COLO668 (cell line): ENCODE results near the gene DNAAF3.
A peak's percentile ranks its signal among the peaks of the same experiment; 100 is the strongest.
"Not testable (repeated sequence)": the region's sequence is repeated elsewhere in the genome, so short reads cannot be mapped to it uniquely, and the experiment has no call there.

Experiments used
- DNase-seq: peaks from one replicate; lab custom pipeline; 2025; ENCODE audit not compliant: unreplicated experiment; lab: John Stamatoyannopoulos, UW

DNAAF3 gene

DNA sequence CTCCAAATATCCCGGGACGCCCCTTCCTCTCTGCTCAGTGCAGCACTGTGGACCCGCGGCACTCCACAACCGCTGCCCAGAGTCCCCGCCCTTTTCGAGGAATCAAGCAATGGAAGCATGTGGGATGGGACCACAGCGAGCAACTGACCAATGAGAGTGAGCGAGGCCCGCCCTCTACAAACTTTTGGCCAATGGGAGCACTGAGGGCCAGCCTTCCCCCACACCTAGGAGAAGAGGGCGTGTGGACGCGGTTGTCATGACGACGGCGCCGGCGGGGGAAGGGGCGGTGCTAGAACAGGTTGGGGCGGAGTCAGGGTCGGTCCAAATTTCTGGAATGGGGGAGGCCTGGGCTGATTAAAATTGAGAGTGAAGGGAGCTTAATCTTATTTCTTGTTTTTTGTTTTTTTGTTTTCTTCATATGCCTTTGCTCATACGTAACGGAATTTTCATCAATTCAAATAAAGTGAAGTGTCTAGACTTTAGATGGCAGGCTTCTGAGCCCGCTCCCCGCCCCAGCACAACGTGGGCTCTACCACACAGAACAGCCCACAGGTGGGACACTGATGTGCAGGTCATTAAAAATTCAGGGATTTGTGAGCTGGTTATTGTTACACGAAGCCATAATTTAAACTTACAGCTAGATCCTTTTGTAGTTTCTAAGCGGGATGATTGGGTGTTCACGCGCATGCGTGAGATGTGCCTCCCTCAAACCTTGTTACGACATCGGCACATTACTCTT, at the start of gene DNAAF3:
Gene DNAAF3, minus strand, starts transcription at position 84 of the 739 bp plus-strand sequence. CDS start 200 bp downstream, outside the sequence.
- peak; percentile 96 for DNase-seq

DNA sequence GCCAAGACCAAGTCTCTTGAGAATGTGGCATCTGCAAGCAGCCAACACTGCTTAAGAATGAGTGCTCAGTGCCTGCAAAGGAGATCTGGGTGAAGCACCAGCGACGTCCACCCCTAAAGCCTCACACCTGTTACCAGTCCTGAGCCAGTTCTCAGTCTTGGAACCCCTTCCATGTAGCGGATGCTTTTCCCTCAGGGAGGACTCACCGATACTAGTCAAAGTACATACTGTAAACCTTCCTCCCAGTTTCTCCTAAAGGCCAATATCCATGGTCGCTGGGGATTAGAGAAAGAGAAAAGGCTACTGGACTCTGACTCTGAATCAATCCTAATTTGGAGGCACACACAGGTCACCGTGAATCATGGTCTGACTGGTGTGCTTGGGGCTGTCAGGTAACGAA, 47.1 kb upstream of the DNAAF3 start:
- DNase-seq: no peak

DNA sequence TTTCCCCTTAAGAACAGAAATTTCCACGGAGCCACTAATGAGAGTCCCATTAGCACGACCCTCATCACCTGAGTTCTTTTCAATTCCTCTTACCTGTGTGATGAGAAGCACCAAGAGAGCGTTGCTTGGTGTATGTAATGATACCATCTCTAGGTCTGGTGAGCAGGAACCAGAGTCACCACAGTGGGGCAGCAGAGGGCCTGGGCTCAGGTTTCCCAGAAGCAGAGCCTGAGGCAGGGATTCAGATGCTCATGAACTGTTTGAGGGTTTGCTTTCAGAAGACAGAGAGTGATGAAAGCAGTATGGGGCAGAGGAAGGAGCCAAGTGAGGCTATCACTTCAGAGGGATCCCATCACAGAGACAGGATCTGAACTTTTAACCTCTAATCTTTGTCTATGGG, 46.0 kb upstream of the DNAAF3 start:
- DNase-seq: peak; percentile 56

DNA sequence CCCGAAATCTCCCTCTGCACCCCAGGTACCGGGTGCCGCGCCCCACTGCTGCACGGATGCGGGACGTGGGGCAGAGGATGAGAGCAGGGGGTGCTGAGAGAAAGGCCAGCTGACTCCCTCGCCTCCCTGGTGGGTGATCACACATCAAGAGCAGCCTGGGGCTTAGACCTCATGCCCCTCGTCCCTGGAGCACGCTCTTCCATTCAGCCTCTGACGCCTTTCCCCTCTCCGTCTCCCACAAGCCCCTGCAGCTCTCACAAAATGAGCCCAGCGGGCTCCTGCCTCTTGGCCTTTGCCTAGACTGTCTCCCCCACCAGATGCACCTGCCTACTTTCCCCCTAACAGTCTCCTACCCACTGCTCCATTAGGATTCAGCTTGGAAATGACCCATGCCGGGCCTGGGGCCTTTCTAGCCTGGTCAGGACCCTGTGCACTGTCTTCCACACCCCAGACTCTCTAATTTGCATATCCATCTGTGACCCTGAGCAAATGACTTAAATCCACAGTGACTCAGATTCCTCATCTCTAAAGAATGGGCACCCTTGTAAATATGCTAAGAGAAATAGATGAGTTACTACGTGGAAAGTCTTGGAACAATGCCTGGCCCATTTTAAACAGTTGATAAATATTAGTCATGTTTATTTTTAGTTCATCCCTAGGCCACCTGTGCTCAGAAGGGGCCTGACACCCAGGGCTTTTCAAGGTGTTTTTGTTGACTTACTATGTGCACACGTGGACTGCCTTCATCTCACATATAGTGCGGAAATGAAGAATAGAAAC, 43.5 kb upstream of the DNAAF3 start:
- peak; percentile 74 for DNase-seq

DNA sequence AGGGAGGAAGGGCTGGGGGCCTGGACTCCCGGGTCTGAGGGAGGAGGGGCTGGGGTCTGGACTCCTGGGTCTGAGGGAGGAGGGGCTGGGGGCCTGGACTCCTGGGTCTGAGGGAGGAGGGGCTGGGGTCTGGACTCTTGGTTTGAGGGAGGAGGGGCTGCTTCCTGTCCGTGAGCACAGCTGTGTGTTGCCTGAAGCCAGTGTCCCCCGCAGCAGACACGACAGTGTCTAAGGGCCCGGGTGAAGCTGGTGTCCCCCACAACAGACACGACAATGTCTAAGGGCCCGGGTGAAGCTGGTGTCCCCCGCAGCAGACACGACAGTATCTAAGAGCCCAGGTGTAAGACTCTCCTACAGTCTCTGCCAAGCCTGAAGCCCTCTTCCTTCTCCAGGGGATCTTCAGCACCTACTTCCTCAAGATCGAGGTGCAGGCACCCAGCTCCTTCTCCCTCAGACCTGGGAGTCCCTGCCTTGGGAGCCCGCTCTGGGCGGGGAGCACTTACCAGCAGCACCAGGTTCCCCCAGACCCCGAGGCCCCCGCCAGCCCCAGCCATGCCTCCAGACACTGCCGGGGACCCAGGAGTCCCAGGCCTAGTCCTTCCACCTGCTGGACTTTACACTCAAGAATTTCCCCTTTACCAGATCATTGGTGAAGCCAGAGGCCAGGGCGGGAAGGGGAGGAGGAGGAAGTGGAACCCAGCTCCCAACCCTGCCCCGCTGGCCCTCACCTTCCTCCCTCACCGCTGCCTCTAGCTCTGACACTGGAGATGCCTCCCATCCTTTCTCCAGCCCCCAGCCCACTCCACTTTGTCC, 42.7 kb upstream of the DNAAF3 start, which contains the start of gene PTPRH:
Gene PTPRH, minus strand, starts transcription at position 622 of the 813 bp plus-strand sequence. Its CDS starts 68 bp downstream, at position 554.
- peak; percentile 67 for DNase-seq

DNA sequence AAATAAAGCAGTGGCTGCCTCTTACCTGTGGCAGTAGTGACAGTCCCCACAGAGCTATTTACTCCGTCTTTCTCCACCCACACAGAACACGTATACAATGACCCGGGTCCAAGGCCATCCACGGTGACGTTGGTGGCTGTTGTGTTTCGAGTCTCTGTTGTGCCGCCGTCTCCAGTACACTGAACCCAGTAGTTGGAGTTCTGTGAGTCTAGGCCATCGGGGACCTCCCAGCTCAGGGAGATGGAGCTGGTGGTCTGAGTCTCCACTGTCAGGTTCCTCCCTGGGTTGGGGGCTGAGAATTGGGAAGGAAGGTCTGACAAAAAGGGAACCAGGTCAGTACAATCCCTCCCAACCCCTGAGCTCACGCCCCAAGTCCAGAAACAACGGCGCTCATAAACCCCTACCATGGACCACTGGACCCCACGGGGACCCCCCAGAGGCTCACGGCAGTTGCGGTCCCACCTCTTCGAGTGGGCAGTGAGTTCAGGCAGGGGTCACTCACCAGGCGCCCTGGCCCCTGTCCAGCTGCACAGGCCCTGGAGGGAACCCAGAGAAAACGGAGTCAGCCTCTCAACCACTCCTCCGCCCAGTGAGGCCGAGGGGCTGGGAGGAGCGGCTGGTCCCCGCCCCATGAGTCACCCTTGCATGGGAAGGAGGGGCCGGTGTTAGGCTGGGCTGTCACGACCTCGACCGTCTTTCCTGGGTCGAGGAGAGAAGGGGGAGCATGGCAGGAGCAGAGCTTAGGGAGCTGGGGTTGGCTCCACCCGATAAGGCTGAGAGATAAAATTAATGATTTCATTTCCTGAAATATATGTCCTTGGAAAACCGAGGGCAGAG, 40.5 kb upstream of the DNAAF3 start:
- DNase-seq: peak; percentile 88

DNA sequence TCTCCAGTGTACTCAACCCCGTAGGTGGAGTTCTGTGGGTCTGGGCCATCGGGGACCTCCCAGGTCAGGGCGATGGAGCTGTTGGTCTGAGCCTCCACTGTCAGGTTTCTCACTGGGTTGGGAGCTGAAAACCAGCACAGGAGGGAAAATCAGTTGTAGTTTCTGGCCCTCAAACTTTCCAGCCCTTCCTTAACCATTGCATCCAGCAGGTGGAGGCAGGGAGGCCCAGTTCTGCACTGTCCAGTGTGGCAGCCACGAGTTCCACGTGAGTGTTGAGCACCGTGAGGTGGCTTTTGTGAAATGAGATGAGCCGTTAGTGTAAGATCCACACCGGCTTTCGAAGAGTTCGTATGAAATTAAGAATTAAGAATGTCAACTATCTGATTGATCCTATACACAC, 35.8 kb upstream of the DNAAF3 start:
- DNase-seq: not testable (repeated sequence)

DNA sequence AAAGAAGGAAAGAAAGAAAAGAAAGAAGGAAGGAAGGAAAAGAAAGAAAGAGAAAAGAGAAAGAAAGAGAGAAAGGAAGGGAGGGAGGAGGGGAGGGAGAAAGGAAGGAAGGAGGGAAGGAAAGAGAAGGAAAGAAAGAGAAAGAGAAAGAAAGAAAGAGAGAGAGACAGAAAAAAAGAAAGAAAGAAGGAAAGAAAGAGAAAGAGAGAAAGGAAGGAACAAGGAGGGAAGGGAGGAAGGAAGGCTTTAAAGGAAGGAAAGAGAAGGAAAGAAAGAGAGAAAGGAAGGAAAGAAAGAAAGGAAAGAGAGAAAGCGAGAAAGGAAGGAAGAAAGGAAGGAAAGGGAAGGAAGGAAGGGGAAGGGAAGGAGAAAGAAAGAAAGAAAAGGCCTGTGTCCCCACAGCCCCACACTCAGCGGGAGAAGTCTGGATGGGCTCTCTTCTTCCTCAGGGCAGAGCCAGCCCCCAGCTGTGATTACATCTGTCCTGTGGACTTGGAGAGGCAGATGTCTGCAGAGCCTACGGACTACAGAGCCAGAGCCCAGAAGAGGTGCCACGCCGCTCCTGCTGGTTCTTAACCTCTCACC, 33.3 kb upstream of the DNAAF3 start:
- DNase-seq: no peak

DNA sequence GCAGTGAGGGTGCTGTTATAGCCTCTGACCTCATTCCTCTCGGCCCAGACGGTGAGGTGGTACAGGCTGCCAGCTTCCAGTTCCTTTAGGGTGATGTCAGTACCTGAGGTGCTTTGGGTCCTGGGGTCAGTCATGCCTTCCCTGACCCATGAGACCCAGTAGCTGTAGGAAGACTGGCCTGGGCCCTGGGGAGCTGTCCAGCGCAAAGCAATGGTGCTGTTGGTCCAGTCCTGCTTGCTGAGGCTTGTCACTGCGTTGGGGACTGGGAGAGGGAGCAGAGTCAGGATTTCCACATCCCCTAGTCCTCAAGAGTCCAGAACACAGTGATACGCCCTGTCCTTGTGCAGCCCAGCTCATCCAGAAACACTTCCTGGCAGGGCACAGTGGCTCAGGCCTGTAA, 32.2 kb upstream of the DNAAF3 start:
- no peak for DNase-seq

DNA sequence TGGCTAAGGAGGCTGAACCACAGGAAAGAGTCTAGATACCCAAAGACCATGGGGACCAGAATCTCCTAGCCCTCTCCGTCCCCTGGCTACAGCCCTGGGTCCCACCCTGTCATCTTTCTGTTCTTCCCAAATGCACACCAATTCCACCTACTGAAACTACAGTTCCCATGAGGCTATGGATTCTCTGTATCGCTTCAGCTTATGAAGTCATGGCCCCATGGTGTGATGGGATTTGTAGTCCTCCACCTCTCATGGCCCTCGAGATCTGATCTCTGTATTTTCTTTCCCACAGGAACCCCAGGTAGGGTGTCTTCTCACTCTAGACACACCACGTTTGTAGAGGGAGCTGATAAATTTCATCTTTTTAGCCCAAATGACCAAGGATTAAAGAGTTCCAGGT, 31.1 kb upstream of the DNAAF3 start:
- peak; percentile 4 for DNase-seq

DNA sequence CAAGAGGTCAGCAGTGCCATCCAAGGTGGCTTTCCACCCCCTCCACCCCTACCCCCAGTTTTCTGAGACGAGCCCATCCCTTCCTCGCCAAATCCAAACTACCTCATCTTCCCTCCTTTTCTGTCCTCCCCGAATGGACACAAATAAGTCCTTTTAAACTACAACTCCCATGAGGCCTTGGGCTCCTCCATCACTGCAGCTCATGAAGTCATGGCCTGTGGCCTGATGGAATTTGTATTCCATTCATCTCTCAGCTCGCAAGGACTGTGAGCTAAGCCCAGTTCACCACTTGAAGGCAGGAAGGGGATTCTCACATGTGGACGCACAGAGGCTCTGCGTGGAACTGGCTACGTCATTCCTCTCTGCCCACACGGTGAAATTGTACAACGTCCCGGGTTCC, 30.4 kb upstream of the DNAAF3 start:
- no peak for DNase-seq

DNA sequence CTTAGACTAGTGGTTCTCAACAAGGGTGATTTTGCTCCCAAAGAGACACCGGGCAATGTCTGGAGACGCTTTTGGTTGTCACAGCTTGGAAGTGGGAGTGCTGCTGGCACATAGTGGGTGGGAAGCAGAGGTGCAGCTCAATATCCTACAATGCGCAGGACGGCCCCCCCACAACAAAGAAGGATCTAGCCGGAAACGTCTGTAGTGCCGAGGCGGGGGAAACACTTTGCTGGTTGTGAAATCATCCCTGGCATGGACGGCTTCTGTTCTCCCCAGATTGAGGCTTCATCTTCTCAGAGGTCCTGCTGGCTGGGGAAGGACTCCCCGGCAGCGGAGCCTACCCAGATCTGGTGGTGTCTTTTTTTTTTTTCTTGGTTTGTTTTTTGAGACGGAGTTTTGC, 27.1 kb upstream of the DNAAF3 start:
- DNase-seq: no peak

DNA sequence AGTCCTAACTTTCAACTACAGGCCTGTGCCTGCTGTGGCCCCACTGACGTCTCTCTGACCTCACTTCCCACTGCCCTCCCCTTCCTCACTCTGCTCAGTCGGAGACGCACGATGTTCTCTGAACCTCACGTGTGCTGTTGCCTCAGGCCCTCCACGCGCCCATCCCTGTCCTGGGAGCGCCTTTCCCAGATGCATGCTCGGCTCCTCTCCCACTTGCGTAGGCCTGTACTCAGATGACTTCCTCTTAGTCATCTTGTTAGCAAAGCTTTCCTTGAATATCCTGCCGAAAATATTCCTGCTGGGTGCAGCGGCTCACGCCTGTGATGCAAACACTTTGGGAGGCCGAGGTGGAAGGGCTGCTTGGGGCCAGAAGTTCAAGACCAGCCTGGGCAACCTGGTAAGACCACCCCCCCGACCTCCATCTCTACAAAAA, 23.0 kb upstream of the DNAAF3 start:
- no peak for DNase-seq

DNA sequence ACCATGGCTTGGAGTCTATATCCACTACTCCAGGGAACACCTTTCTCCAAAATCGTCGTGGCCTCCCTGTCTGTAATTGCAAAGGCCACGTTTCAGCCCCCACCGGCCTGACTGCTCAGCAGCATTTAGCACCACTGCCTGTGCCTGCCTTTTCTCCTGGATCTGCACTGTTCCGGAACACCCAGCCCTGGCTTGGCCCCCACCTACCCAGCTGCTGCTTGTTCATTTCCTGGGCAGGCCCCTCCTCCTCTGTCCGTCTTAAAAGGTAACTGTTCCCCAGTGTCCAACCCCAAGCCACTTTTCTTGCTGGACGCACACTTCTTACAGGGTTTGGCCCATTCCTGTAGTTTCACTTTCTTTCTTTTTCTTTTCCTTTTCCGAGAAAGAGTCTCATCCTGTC, 22.2 kb upstream of the DNAAF3 start:
- no peak for DNase-seq

DNA sequence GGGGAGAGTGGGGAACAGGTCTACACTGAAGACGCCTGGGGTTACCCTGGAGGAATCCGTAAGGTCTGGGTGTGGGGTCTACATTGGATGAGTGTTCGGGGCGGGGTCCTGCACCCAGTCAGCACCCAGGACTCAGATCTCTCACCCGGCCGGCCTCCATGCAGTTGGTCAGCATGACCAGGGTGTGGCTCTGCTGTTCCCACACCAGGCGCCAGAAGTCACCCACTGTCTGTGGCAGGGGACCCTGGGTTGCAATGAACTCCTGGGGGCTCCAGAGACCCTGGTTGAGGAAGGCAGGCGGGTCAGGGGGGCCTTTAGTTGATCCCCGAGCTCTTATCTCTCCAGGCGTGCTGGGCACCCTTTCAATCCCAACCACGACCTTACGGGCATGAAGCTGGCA, 19.7 kb upstream of the DNAAF3 start:
- no peak for DNase-seq

DNA sequence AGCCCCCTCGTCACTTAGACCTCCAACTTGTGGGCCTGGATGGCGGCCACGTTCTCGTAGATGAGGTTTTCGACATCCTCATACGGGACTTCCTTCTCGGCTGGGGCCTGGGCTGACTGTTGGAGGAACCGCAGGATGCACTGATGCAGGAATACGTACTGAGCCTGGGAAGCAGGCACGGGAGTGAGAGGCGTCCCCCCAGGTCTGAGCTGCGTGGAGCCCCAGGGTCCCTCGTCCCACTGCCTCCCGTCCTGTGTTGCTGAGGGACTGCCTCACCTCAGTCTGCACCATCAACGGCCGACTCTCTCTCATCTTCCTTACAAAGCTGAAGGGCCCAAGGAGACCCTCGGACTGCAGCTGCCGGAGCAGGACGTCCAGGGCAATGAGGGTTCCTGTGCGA, 15.3 kb upstream of the DNAAF3 start:
- no peak for DNase-seq

DNA sequence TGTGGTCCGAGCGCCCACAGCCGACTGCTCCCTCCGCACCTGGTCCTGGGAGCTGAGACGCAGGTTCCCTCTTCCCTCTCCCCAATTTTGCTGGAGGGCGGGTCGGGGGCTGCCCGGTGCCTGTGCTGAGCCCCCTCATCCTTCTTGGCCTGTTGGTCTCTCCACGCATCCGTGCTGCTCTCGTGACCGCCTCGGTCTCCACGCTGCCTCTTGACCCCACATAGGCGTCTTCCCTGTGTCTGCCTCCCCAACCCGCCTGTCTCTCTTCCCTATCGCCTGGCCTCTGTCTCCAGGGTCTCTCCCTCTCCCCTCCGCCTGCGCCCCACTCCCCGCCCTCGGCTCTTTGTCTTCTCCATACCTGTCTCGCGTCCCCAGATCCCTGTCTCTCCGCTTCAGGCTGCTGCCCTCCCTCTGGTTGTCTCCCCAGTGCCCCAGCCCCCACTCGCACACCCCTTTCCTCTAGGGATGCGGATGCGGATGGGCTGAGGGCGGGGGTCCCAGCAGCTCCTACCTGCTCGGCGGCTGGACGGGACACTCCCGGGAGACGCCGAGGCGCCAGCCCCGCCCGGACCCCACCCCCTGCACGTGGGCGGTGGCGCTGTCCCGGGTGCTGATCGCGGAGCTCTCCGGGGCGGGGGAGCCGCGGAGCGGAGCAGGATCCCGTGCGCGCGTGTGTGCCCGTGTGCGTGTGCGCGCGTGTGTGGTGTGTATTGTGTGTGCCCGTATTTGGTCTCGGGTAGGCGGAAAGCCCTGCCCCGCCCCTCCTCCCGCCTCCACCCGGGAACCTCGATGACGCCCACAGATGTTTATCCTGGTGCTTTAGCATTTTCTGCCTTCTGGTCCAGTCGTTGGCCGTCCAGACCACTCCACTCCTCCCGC, 13.4 kb upstream of the DNAAF3 start, which contains the start of gene SYT5:
Gene SYT5, minus strand, starts transcription at position 684 of the 879 bp plus-strand sequence. CDS start 1,248 bp downstream, outside the sequence.
- DNase-seq: peak; percentile 45

DNA sequence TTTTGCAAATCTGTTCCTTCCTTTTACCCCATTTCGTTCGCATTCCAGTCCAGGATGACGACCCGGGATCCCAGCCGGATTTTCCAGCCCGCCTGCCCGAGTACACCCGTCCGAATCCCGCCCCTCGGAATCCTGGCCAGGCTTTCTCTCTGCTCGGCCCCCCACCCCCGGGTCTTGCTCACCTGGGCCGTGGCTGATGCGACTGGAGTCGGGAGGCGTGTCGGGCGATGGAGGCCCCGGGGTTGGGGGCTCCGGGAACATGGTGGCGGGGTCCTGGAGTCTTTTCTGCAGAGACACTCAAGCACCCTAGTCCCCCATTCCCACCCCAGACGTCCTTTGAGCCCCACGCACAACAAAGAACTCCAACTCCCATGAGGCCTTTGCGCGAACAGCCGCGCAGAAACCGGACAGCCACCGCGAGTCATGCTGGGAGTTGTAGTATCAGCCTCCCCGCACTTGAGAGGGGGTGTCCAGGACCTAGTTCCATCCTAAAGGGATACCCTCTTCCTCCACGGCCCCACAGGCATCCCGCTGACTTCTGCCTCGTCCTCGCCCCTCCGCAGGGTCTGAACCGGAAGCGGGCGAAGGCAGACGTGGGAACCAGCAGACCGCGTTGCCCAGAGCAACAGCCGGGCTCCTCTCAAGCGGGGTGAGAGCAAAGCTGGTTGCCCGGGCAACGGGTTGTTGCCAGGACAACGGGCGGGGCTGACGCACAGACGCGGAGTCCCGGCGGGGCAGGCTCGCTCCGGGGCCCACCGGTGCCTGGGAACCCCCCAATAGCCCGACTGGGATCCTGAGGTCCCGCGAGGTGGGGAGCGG, 12.6 kb upstream of the DNAAF3 start:
- DNase-seq: peak; percentile 92
